ENCODE results near the gene LUZP1. TPM values are rescaled to one million over a fixed set of nuclear protein-coding genes. Genes with fewer than 3 reads are reported as not detected.

LUZP1 gene
- total RNA-seq, 4 donors from 2014 or later = 28.3 to 46.4 (median 33.3) TPM

GRCh38 chr1:23177031-23177430 lies 8.4 kb upstream of the LUZP1 start:
- WGBS, 2 donors (ENCODE audit: low coverage in 1 of 2) = 53% methylated on average over 10 of the region's 10 CpGs; no CpG with 5 or more reads in 1 of the 2 donors
- TF ChIP-seq CTCF (IDR thresholded peaks at IDR 0.05) (no peak), EP300 (IDR thresholded peaks at IDR 0.05; ENCODE audit: low read depth) (no peak), POLR2A (IDR thresholded peaks at IDR 0.05) (no peak), POLR2AphosphoS5 (IDR thresholded peaks at IDR 0.05) (no peak)
- no peak for DNase-seq
- Histone ChIP-seq H3K27ac (peak overlapping the region; percentile 75 to 88 (median 82)), H3K9me3 (no peaks in the 10 kb centered on the region), H3K4me3 (peak overlapping the region in 3 of 4 donors; percentile 38 to 59 (median 46)), H3K4me1 (peaks cover 10 to 39% (median 18%) of the 10 kb centered on the region in 4 donors), H3K27me3 (no peaks in the 10 kb centered on the region), H3K36me3 (no peaks in the 10 kb centered on the region)
- intact Hi-C loops (cut with DNase I; ENCODE audit: low total_unique reads) = no loop called here
- in situ Hi-C loops (cut with MboI; ENCODE audit: low pct_ligation_motif_present in 1 of 4, low pct_unique_long_range_greater_than_20kb in 1 of 4, low sequenced_read_pairs in 3 of 4) = loop anchor here in 1 of 4 donors (25.0 kb wide), 1 partner anchor 190 kb away; no protein-coding TSS in a partner anchor

DNA sequence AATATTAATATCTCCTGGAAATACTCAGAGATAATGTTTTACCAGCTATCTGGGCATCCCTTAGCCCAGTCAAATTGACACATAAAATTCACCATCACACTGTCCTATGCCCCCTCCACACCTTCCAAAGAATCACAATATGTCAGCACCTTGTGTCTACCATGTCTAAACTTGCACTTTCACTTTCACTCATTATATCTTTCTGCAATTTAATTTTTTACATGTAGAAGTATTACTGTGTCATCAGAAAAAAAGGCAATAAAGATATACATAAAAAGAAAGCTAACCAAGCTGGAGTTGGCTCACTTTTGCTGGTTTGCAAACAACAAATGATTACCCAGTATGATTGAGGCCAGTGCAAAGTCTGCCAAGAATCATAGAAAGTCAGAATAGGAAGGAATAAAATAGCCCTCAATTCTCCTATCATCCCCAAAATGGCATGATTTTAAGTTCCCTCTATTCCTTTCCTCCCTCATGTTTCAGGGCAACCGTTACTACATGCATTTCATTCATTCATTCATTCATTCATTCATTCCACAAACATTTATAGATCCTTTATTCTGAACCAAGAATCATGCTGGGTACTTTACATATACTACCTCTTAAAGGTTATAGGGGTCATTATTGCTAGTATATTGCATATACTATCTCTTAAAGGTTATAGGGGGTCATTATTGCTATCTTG lies 5.9 kb upstream of the LUZP1 start:
- intact Hi-C loops (cut with DNase I; ENCODE audit: low total_unique reads) (no loop called here), in situ Hi-C loops (cut with MboI; ENCODE audit: low pct_ligation_motif_present in 1 of 4, low pct_unique_long_range_greater_than_20kb in 1 of 4, low sequenced_read_pairs in 3 of 4) (loop anchor here in 1 of 4 donors (25.0 kb wide), 1 partner anchor 187 kb away; no protein-coding TSS in a partner anchor)
- DNase-seq = no peak
- TF ChIP-seq POLR2A (IDR thresholded peaks at IDR 0.05) (no peak), POLR2AphosphoS5 (IDR thresholded peaks at IDR 0.05) (no peak)
- H3K4me3 ChIP-seq = no peak overlapping the region
- H3K4me1 ChIP-seq = peaks cover 10 to 49% (median 24%) of the 10 kb centered on the region in 4 donors
- no peaks in the 10 kb centered on the region for H3K9me3 ChIP-seq
- no peaks in the 10 kb centered on the region for H3K36me3 ChIP-seq
- WGBS, 2 donors (ENCODE audit: low coverage in 1 of 2) = 11 to 34% methylated on average over 1 of the region's 1 CpG
- H3K27me3 ChIP-seq = no peaks in the 10 kb centered on the region
- H3K27ac ChIP-seq = peak overlapping the region in 3 of 4 donors; percentile 30 to 52 (median 33)

DNA sequence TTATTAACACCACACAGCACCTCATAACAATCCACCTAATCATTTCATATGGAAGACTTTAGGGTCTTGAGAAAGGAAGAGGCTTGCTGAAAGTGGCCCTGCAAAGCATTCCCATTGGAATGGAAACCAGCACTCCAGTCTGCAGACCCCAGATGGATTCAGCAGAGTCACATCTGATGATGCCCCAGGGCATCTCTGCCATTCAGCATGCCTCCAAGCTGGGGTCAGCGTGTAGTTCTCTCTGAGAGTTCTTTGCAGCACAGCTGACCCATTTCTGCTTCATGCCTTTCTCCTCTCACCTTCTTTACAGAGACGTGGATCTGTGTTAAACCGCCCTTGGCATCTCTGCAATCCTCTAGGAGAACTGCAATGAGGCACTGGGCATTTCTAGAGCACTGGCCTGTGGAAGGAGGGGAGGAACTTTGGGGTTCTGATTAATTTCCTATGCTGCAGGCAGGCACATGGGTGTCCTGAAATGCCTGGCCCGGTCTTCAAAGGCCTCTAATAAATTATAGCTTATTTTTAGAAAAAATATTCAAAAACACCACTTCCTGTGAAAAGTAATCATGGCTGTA lies 2.6 kb upstream of the LUZP1 start:
- in situ Hi-C loops (cut with MboI; ENCODE audit: low pct_ligation_motif_present in 1 of 4, low pct_unique_long_range_greater_than_20kb in 1 of 4, low sequenced_read_pairs in 3 of 4) (no loop called here), intact Hi-C loops (cut with DNase I; ENCODE audit: low total_unique reads) (no loop called here)
- H3K9me3 ChIP-seq = no peaks in the 10 kb centered on the region
- peaks cover 9 to 45% (median 36%) of the 10 kb centered on the region in 4 donors for H3K4me1 ChIP-seq
- WGBS, 2 donors (ENCODE audit: low coverage in 1 of 2) = 66 to 75% methylated on average over 3 to 4 of the region's 4 CpGs
- H3K36me3 ChIP-seq = no peaks in the 10 kb centered on the region
- peak overlapping the region in 1 of 4 donors; percentile 19 for H3K27ac ChIP-seq
- DNase-seq = no peak
- no peaks in the 10 kb centered on the region for H3K27me3 ChIP-seq
- TF ChIP-seq EP300 (IDR thresholded peaks at IDR 0.05; ENCODE audit: low read depth) = no peak
- TF ChIP-seq CTCF (IDR thresholded peaks at IDR 0.05) = no peak
- TF ChIP-seq POLR2AphosphoS5 (IDR thresholded peaks at IDR 0.05) = no peak
- TF ChIP-seq POLR2A (IDR thresholded peaks at IDR 0.05) = no peak
- H3K4me3 ChIP-seq = no peak overlapping the region

DNA sequence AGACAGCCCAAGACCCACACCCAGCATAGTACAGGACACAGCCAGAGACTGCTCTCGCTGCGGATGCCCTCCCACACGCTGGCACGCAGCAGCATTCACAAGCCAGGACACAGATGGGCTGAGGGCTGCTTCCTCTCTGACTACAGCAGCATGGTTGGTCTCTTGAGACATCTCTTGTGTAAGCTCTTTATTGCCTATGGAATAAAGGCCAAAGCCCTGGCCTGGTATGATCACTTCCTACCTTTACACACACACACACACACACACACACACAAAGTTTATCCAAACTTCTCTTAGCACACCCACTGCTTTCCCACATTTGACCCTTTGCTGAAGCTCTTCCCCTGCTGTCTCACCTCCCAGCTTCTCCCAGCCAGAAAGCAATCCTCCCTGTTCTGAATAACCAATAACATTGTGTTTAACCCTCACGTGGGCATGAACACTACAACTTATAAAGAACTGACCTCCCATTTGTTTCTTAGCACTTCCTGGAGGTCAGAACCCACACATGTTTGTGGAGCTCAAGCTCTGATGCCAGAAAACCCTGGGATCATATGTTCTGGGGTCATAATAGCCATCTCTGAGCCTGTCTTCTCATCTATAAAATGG lies 1.2 kb upstream of the LUZP1 start:
- 51 to 54% methylated on average over 4 to 5 of the region's 5 CpGs for WGBS, 2 donors (ENCODE audit: low coverage in 1 of 2)
- H3K36me3 ChIP-seq = no peaks in the 10 kb centered on the region
- in situ Hi-C loops (cut with MboI; ENCODE audit: low pct_ligation_motif_present in 1 of 4, low pct_unique_long_range_greater_than_20kb in 1 of 4, low sequenced_read_pairs in 3 of 4) (no loop called here), intact Hi-C loops (cut with DNase I; ENCODE audit: low total_unique reads) (no loop called here)
- no peaks in the 10 kb centered on the region for H3K9me3 ChIP-seq
- peak; percentile 64 for DNase-seq
- H3K4me1 ChIP-seq = peaks cover 7 to 46% (median 39%) of the 10 kb centered on the region in 4 donors
- H3K27ac ChIP-seq = peak overlapping the region; percentile 95 to 100 (median 96)
- no peaks in the 10 kb centered on the region for H3K27me3 ChIP-seq
- no peak for TF ChIP-seq EP300 (IDR thresholded peaks at IDR 0.05; ENCODE audit: low read depth)
- TF ChIP-seq CTCF (IDR thresholded peaks at IDR 0.05) = no peak
- TF ChIP-seq POLR2AphosphoS5 (IDR thresholded peaks at IDR 0.05) = peak; percentile 42 to 54 (median 48)
- peak; percentile 48 for TF ChIP-seq POLR2A (IDR thresholded peaks at IDR 0.05)
- peak overlapping the region in 1 of 4 donors; percentile 70 for H3K4me3 ChIP-seq

Measured in transverse colon (tissue), 4 donors.